Vagina (tissue), 2 donors: ENCODE results near the gene PCDHA11. TPM values are rescaled to one million over a fixed set of nuclear protein-coding genes. Genes with fewer than 3 reads are reported as not detected.

Source experiments
- DNase-seq, 2 donors: peaks; one replicate each; pipeline ENCODE4 v3.0.0-alpha.2; 2017; ENCODE audit errors: extremely low spot score in 2 of 2
- H3K27ac ChIP-seq: fragments of 200-600 bp; sonication (generic); one replicate; pipeline ENCODE4 v1.5.1; 2019
- H3K27me3 ChIP-seq: fragments of 200-600 bp; sonication (generic); one replicate; pipeline ENCODE4 v1.5.1; 2019
- H3K36me3 ChIP-seq, 2 donors: fragments of 200-600 bp; sonication (generic); one replicate each; pipeline ENCODE4 v1.5.1; 2017 to 2019
- H3K4me1 ChIP-seq: fragments of 200-600 bp; sonication (generic); one replicate; pipeline ENCODE4 v1.5.1; 2019
- H3K4me3 ChIP-seq, 2 donors: fragments of 200-600 bp; sonication (generic); 1 replicate in 1 of 2; 2 replicates in 1 of 2; pipeline ENCODE4 v1.5.1; 2016 to 2019
- H3K9me3 ChIP-seq: fragments of 200-600 bp; sonication (generic); one replicate; pipeline ENCODE4 v1.5.1; 2019
- CTCF ChIP-seq, 3 experiments: fragments of 450-650 bp in 2 of 3; fragments of 200-600 bp in 1 of 3; sonication (generic) in 1 of 3; IDR thresholded peaks; one replicate each; pipeline ENCODE4 v1.5.1; 2017 to 2019; ENCODE audit warnings: antibody characterized with exemption in 3 of 3, mild to moderate bottlenecking in 2 of 3, moderate library complexity in 2 of 3
- POLR2A ChIP-seq, 2 donors: fragments of 450-650 bp; IDR thresholded peaks; one replicate each; pipeline ENCODE4 v1.6.1; 2017; ENCODE audit warnings: antibody characterized with exemption in 2 of 2, mild to moderate bottlenecking in 2 of 2, moderate library complexity in 2 of 2
- POLR2AphosphoS5 ChIP-seq, 2 donors: sonication (generic); formaldehyde crosslinking; IDR thresholded peaks; one replicate each; pipeline ENCODE4 v1.9.0; 2017; ENCODE audit warnings: antibody characterized with exemption in 2 of 2, mild to moderate bottlenecking in 2 of 2, low read depth in 1 of 2; ENCODE audit not compliant: insufficient read depth in 1 of 2
- intact Hi-C: fragments of 100-400 bp; cut with DNase I; formaldehyde crosslinking; loops from one replicate; pipeline ENCODE4 v1.15.1; 2023
- total RNA-seq: library from RNA; depleted of rRNA; stranded (reverse); fragments of >200 nt; gene quantifications from one replicate; pipeline ENCODE4 v1.2.3, GENCODE V29; 2016

PCDHA11 gene
- total RNA-seq, 1 donor from 2014 or later, result not detected

GRCh38 chr5:140855772-140856674, 12.7 kb upstream of the PCDHA11 start, which contains the start of gene PCDHA10:
PCDHA10 (plus strand) TSS chr5:140855897; CDS start chr5:140856049, 152 bp downstream.
- Histone ChIP-seq H3K27ac (no peak within 1 kb of the TSS), H3K36me3 (no peaks in the 10 kb centered on the region), H3K4me3 (peak within 1 kb of the TSS in 1 of 2 donors; percentile 24), H3K9me3 (no peaks in the 10 kb centered on the region), H3K4me1 (no peaks in the 10 kb centered on the region), H3K27me3 (no peaks in the 10 kb centered on the region)
- intact Hi-C loops, result no loop called here
- no peak for DNase-seq
- TF ChIP-seq POLR2AphosphoS5 (IDR thresholded peaks at IDR 0.05; ENCODE audit: insufficient read depth in 1 of 2, low read depth in 1 of 2) (no peak), CTCF (IDR thresholded peaks at IDR 0.05) (peak in 2 of 3 experiments; percentile 8 to 32), POLR2A (IDR thresholded peaks at IDR 0.05) (no peak)

- Histone ChIP-seq H3K27me3 (no peaks in the 10 kb centered on the region), H3K27ac (no peak overlapping the region), H3K4me1 (no peaks in the 10 kb centered on the region), H3K9me3 (no peaks in the 10 kb centered on the region), H3K36me3 (no peaks in the 10 kb centered on the region), H3K4me3 (no peak overlapping the region)
- TF ChIP-seq POLR2AphosphoS5 (IDR thresholded peaks at IDR 0.05; ENCODE audit: insufficient read depth in 1 of 2, low read depth in 1 of 2) (no peak), CTCF (IDR thresholded peaks at IDR 0.05) (no peak), POLR2A (IDR thresholded peaks at IDR 0.05) (no peak)
- intact Hi-C loops, result no loop called here
- no peak for DNase-seq
Observed at GRCh38 chr5:140857177-140857986, 11.4 kb upstream of the PCDHA11 start.

- Histone ChIP-seq H3K27ac (no peak overlapping the region), H3K36me3 (no peaks in the 10 kb centered on the region), H3K27me3 (no peaks in the 10 kb centered on the region), H3K4me1 (no peaks in the 10 kb centered on the region), H3K4me3 (no peak overlapping the region), H3K9me3 (peaks cover 2% of the 10 kb centered on the region)
- intact Hi-C loops, result no loop called here
- no peak for DNase-seq
- TF ChIP-seq POLR2AphosphoS5 (IDR thresholded peaks at IDR 0.05; ENCODE audit: insufficient read depth in 1 of 2, low read depth in 1 of 2) (no peak), POLR2A (IDR thresholded peaks at IDR 0.05) (no peak), CTCF (IDR thresholded peaks at IDR 0.05) (no peak)
Observed at GRCh38 chr5:140857987-140858240, 10.8 kb upstream of the PCDHA11 start.

GRCh38 chr5:140862441-140863295, 6.1 kb upstream of the PCDHA11 start:
- no peaks in the 10 kb centered on the region for H3K36me3 ChIP-seq
- no peak overlapping the region for H3K4me3 ChIP-seq
- no peaks in the 10 kb centered on the region for H3K27me3 ChIP-seq
- DNase-seq, result no peak
- H3K9me3 ChIP-seq, result peaks cover 6% of the 10 kb centered on the region
- H3K27ac ChIP-seq, result no peak overlapping the region
- no peak for TF ChIP-seq POLR2AphosphoS5 (IDR thresholded peaks at IDR 0.05; ENCODE audit: insufficient read depth in 1 of 2, low read depth in 1 of 2)
- intact Hi-C loops, result no loop called here
- no peaks in the 10 kb centered on the region for H3K4me1 ChIP-seq

GRCh38 chr5:140869555-140869886, 764 bp downstream of the PCDHA11 start:
- Histone ChIP-seq H3K9me3 (no peaks in the 10 kb centered on the region), H3K27me3 (no peaks in the 10 kb centered on the region), H3K4me1 (no peaks in the 10 kb centered on the region), H3K4me3 (no peak overlapping the region), H3K36me3 (no peaks in the 10 kb centered on the region), H3K27ac (no peak overlapping the region)
- intact Hi-C loops, result no loop called here
- TF ChIP-seq POLR2AphosphoS5 (IDR thresholded peaks at IDR 0.05; ENCODE audit: insufficient read depth in 1 of 2, low read depth in 1 of 2) (no peak), CTCF (IDR thresholded peaks at IDR 0.05) (no peak), POLR2A (IDR thresholded peaks at IDR 0.05) (no peak)
- DNase-seq, result no peak
